HT1080 (cell line): Measurements from ENCODE around the gene NECAB3. TPM values are rescaled to one million over a fixed set of nuclear protein-coding genes. Genes with fewer than 3 reads are reported as not detected.
"Not testable (repeated sequence)": the region's sequence is repeated elsewhere in the genome, so short reads cannot be mapped to it uniquely, and the experiment has no call there.

ENCODE experiments used
- DNase-seq: peaks from one replicate; pipeline ENCODE4 v3.0.0-alpha.2; 2015; ENCODE audit warnings: low read depth
- total RNA-seq: library from RNA; depleted of rRNA; stranded (reverse); fragments of >200 nt; shearing (Covaris generic); gene quantifications from 2 replicates; pipeline ENCODE4 v1.2.3, GENCODE V29; 2014

NECAB3 gene
- total RNA-seq, 1 experiment from 2014 or later: 25.1 TPM

DNA sequence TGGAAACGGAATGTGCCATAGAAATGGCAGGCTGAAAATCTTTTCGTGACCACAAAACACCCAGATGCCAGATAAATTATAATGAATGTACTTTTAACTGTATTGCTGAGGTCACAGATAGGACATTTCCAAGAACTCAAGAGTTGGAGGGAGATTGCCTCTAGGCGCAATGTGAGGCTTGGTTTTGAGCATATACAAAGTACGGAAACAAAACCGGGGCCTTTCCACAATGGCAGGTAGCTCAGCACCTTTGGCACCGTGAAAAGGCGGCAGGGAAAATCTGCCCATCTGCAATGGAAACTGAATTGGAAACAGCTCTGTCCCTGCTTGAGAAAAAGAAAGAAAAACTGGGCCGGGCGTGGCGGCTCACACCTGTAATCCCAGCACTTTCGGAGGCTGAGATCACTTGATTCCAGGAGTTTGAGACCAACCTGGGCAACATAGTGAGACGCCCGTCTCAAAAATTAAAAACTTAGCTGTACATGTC, 22.6 kb downstream of the NECAB3 start:
- DNase-seq: no peak

DNA sequence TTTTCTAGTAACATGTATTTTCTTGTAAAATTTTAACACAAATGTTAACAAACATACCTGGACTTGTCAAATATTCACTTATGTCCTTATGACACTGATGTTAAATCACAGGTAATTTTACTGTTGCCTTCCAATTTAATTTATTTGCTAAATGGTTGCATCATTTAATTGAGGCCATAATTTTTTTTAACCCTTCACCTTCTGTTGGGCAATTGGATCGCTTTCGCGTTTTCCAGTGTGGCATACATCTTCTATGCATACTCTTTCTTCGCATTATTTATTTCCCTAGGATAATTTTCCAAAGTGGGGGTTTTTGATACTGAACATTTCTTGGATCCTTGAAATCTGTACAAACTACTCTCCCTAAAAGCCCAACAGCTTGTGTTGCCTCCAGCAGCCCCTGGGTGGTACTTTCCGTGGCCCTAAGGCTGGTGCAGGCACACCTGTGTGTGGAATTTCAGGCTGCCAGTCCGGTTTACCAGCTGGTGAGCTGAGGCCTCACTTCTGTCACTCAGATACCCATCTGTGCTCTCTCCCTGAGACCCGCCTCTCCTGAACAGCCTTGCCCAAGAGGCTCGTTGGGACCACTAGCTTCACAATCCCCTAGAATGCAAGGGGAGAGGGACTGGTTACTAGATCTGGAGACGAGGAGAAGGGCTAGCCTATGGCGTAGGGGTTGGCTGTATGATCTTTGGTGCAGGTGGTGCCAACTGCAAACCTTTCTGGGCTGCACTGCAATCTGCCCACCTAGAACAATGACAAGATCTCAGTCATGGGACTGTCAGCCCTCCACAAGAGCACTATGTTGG, 23.3 kb downstream of the NECAB3 start:
- DNase-seq: no peak

DNA sequence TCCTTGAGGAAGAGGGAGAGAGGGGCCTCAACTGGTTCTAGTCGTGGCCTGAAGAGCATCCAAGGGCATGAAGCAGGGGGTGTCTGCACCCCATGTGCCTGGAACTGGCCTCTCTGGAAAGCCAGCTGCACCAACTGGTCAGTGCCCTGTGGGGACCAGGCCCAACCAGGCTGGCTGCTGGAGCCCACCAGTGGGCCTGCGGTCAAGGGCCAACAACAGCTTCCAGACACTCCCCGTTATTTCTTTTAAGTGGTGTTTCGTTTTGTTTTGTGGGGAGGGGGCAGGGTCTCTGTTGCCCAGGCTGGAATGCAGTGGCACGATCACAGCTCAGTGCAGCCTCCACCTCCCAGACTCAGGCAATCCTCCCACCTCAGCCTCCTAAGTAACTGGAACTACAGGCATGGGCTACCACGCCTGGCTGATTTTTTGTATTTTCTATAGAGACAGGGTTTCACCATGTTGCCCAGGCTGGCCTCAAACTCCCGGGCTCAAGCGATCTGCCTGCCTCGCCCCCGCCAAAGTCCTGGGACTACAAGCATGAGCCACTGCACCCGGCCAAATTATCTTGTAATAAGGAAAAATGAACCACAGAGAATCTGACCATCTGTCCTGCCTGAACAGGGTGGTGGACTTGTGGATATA, 24.0 kb downstream of the NECAB3 start:
- DNase-seq: no peak

DNA sequence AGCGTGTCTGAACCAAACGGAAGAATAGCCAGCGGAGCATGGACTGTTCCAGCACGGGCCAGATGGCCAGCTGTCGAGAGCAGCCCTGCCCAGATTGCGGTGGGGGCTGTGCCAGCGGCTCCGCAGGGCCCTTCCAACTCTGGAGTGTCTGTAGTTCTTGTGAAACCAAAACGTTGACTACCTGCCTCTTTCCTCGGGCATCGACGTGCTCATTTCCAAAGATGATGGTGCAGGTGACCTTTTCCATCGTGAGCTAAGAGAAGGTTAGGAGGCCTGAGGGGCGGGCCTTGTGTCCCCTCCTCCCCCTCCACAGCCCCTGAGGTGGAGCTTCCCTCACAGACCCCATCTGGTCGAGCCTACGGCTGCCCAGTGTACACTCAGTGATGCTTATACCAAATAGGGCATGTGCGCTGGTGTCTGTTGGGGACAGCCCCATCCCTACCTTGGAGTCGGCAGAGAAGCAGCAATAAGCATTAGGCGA, 25.0 kb downstream of the NECAB3 start:
- DNase-seq: no peak

DNA sequence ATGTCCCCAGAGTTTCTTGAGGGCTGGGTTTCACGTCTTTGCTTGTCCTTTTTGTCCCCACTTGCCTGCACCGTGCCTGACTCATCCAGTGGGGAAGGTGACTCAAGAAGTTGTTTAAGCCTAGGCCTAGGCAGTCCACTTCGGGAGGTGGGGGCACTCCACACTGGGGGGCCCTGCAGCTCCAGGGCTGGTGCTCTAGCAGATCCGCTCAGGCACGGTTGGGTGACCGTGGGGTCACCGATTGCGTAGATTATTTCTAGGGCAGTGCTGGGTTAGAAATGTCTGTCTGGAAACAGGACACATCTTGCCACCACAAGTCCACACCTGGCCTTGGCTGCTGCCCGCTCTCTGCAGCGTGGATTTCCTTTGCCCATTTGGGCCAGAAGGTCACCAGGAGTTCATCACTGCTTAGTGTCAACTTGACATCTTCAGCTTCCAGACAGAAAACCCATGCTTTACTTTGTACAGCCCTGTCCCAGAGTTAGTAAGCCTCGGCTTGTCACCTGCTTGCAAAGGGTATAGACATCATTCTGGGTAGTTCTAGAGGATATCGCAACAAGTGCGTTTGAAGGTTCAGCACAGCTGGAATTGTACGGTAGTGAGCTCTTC, 25.7 kb downstream of the NECAB3 start:
- no peak for DNase-seq

DNA sequence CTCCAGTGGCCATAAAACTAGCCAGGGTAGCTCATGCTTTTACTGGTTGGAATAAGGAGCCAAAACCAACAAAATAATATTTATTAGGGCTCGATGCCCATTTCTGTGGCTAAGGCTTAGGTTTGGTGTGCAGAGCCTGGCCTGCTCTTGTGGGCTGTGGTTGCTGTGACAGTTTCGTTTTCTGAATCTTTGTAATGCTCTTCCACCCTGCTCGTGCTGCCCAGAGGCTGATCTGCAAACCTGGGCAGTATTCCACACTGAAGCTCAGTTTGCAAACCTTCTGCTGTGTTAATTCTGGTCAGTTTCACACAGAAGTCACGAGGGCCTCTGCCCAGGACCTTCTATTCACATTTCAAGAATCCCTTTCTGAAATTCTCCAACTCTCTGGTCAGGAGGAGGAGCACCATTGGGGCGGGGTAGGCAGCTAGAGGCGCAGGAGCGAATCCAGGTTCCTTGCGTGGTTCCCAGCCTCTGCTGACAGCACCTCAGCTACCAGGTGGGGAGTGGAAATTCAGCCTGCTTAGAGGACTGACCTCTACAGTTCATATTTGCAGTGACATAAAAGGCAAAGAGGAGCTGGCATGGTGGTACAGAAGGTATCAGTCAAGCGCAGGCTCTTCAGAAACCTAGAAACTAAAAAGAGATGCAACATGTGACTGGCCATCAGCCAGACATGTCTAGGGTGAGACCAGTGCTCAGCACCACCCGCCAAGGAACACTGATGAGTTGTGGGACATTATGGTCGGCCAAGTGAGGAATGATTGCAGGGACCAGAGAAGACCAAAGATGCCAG, 26.4 kb downstream of the NECAB3 start:
- DNase-seq: peak; percentile 34

DNA sequence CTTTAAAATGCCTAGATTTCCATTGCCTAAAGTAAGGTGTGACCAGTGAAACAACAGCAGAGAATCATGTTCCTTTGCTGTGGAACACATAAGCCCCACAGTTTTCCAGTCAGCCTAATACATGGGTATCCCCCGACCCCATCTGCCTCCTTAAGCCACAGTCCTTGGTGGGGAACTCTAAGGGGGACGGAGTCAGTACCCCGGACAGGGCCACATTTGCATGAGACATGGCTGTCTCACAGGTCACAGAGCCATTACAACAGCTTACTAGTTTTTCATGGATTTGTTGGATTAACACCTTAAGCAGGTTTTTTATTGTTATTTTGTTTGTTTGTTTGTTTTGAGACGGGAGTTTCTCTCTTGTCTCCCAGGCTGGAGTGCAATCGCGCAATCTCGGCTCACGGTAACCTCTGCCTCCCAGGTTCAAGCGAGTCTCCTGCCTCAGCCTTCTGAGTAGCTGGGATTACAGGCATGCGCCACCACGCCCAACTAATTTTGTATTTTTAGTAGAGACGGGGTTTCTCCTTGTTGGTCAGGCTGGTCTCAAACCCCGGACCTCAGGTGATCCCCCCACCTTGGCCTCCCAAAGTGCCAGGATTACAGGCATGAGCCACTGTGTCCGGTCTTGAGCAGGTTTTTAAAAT, 27.1 kb downstream of the NECAB3 start:
- not testable (repeated sequence) for DNase-seq

DNA sequence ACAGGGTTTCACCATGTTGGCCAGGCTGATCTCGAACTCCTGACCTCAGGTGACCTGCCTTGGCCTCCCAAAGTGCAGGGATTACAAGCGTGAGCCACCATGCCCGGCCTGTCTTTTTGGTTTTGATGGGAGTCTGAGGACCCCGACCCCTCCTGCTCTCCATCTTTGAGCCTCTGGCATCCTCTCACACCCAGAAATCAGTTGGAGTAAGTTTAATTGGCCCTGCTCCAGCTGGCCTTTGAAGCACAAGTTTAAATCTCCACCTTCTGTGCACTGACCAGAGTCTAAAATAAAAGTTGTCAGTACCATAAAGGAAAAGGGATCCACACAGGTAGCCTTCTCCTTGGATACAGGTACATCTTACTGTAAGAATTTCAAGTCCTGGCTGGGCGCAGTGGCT, 28.0 kb downstream of the NECAB3 start:
- DNase-seq: no peak

DNA sequence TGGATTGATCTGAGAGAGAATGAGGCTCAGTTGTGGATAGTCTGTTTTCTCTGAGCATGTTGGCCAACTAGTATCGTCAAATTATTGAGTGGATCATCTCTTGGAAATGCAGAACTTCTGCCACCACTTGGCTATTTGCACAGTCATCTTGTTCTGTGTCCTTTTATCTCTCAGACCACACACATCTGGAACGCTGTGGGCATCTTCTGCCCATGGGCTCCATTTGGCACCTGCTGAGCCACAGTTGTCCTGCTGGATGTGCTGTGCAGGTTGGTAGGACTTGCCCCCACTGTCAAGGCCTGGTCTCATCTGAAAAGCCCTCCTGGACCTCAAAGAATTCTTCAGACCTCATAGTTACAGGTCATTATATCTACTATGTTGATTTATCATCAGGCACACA, 28.8 kb downstream of the NECAB3 start:
- no peak for DNase-seq

DNA sequence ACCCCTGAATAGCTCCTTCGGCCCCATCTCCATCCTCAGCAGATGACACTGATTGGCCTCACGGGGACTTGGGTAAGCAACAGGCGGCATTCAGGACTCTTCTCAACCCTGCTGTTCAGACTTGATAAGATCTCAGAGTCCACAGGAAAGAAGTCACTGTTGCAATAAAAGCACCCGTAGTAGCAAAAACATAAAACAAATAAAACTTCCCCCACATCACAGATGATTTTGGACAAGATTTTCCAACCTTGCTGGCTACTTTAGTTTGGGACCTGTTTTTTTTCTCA, 29.2 kb downstream of the NECAB3 start:
- DNase-seq: no peak

DNA sequence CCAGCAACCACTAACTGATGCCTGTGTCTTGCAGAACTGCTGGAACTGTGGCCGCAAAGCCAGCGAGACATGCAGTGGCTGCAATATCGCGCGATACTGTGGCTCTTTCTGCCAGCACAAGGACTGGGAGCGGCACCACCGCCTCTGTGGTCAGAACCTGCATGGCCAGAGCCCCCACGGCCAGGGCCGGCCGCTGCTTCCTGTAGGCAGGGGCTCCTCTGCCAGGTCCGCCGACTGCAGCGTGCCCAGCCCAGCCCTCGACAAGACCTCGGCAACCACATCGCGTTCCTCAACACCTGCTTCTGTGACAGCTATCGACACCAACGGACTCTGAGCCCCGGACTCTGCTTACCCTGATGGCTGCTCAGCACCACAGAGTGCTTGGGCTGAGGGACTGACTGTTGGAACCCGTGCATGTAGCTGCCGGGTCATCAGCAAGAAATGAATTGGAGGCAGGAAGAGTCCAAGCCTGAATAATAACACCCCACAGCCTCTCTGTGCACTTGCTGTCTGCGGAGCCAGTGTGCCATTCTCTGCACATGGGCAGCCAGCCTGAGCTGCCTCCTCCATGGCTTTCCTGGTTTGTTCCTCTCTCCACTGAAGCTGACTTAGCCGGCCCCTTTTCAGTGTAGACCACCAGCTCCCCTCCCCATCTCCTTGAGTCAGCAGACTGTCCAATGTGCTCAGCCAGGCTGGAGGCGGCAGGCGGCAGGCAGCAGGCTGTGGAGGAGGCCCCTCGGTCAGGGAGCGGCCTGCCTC, 29.7 kb downstream of the NECAB3 start:
- no peak for DNase-seq

DNA sequence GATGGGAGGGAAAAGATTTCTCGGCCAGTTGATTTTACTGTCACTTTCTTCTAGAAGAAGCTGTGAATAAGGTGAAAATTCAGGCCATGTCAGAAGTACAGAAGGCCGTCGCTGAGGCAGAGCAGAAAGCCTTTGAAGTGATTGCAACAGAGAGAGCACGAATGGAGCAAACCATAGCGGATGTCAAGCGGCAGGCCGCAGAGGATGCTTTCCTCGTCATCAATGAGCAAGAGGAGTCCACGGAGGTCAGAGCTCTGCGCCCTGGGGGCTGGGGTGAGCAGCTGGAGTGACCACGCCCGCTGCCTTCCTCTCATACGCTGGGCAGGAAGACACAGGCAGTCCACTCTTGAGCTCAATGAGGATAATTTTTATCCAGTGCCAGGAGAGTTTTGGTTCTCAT, 33.9 kb downstream of the NECAB3 start:
- DNase-seq: no peak

DNA sequence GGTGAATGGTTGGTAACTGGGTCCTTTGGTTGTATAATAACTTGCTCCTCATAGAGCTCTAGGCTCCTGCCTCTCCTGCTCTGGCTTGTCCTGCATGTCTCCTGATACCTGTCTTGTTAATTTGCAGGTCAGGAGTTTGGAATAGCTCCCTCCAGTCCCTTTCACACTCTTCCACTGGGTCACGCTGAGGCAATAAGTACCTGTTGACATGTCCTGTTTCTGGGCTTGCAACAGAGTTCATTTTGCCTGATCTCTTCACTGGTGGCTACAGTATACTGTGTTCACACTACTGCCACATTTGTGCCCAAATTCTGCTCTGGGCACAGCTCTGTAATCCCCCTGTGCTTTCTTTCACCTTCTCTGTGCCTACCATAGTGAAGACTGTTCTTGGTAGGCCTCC, 37.5 kb downstream of the NECAB3 start:
- no peak for DNase-seq

DNA sequence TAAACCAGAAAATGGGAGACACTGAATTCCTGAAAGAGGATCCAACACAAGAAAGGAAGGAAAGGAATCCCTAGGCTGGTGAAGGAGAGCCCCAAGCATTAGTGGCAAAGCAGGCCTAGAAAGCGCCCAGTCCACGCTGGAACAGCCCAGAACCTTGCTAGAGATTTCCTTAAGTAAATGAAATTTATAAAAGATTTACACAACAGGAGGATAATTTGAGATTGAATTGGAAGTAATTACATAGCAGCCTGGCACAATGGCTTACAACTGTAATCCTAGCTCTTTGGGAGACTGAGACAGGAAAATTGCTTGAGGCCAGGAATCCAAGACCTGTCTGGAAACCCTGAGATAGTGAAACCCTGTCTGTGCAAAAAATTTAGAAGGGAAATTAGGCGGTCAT, 38.9 kb downstream of the NECAB3 start:
- DNase-seq: no peak

DNA sequence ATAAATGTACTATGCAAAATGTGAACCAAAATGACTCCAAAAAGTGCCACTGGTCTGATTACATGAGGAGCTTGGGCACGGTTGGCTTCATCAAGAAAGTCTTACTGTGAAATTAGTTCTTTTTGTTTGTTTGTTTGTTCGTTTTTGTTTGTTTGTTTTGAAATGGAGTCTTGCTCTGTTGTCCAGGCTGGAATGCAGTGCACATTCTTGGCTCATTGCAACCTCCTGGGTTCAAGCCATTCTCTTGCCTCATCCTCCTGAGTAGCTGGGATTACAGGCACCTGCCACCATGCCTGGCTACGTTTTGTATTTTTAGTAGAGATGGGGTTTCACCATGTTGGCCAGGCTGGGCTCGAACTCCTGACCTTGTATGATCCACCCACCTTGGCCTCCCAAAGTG, 42.3 kb downstream of the NECAB3 start:
- DNase-seq: not testable (repeated sequence)

DNA sequence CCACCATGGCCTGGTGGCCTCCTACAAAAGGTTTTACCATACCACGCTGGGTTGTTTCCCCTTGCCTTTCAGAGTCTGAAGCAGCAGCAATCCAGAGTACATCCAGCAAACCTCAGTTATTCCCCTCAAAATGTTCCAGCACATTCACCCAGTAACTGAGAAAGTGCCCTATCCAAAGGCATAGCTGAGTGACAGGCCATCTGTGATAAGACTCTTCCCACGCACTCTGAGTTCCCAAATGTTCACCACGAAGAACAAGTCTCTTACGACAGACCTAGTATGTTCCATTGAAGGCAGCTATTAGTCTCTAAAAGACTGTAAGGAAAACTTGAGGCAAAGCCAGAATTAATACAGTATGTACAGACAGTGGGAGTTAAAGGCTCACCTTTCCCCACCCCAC, 43.7 kb downstream of the NECAB3 start:
- no peak for DNase-seq

DNA sequence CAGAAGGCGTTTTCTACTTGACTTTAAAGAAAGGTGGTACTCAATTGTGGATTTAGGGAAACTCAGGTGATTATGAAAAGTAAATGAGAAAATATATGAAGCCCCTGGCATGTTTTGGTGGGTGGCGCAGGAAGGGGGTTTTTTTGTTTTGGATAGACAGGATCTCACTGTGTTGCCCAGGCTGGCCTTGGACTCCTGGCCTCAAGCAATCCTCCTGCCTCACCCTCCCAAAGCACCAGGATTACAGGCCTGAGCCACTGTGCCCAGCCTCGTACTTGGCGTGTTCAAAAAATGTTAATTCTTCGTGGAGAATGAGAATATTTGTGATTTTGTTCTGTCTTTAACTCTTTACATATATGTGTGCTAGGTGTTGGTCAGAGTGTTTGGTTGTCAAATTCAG, 44.2 kb downstream of the NECAB3 start:
- no peak for DNase-seq

DNA sequence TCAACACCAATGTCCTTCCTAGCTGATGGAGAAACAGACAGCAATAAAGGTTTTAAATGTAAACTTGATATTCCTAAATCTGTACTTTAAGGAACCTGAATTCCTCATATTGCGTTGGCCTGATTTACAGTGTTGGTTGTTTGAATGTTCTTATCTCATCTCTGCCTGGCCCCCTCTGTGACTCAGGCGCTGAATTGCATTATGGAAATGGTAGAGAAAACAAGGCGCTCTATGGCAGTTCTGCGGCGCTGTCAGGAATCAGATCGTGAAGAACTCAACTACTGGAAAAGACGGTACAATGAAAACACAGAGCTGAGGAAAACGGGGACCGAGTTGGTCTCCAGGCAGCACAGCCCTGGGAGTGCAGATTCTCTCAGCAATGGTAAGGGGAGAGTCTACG, 44.7 kb downstream of the NECAB3 start:
- no peak for DNase-seq

DNA sequence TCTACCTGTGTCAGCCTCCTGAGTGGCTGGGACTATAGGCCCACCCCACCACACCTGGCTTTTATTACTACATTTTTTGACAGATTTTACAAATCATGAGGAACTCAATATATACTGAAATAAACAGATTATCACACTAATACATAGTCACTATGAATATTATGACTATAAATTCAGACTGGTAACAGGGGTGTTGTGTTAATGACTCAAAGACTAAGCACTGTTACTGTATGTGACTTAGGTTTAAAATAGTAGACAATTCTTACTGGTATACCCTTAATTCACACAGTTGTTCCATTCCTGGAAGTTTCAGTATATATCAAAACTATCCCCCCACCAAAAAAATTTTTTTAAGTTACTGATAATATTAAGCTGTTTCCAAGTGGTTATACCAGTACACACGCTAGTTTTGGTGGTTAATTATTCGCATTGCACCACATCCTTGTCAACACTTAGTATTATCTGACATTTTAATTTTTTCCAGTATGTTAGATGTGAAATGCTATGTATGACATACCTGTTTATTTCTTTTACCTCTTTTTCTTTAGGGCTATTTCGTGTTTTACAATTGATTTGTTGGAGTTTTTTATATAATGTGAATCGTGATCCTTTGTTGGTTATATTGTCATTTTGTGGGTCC, 46.5 kb downstream of the NECAB3 start:
- no peak for DNase-seq

DNA sequence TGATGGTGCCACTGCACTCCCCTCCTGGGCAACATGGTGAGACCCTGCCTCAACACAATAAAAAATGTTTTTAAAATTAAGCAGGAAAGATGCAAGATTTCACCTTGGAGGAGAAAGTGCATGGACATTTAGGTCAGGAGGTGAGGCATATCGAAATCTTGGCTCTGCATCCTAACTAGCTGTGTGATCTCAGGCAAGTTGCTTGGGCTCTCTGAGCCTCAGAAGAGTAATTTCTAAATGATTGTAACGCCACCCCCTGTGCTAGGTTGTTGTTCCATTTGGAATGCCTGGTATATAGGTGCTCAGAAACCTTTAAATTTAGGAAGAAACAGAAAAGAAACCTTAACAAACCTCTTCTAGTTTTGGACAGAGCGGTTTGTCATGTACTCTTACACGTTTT, 48.0 kb downstream of the NECAB3 start:
- no peak for DNase-seq
